Left cardiac atrium (tissue), 4 donors: Measurements from ENCODE around the gene TARBP1. TPM values are rescaled to one million over a fixed set of nuclear protein-coding genes. Genes with fewer than 3 reads are reported as not detected.
"Not testable (repeated sequence)": the region's sequence is repeated elsewhere in the genome, so short reads cannot be mapped to it uniquely, and the experiment has no call there.

Source experiments
- ATAC-seq, 2 donors: fragments of 200-7000 bp; cut with Tn5 transposase; one replicate each; pipeline ENCODE4 v1.9.1; 2020; ENCODE audit warnings: mild to moderate bottlenecking in 2 of 2, moderate library complexity in 2 of 2
- DNase-seq: peaks from one replicate; pipeline ENCODE4 v3.0.0-alpha.2; 2020
- intact Hi-C, 2 donors: fragments of 100-400 bp; cut with DNase I; formaldehyde crosslinking; loops; one replicate each; pipeline versions ENCODE4 v1.14.1 to v1.15.1; 2022 to 2023
- total RNA-seq, 2 donors: library from RNA; stranded (reverse); fragmentation: NEBNext Ultra II Directional; extraction: Animal tissue kit (Norgen Biotek cat#: 25700); gene quantifications; one replicate each; pipeline ENCODE4 v1.2.1, GENCODE V29; 2021
- donor health status: DM: no; HTN: yes; CAD: no.
- donor health status: DM: no; HTN: yes; CAD: no; lungs with severe emphysema.
- donor health status: DM: yes; HTN: yes; CAD: no.
- donor health status: Dilated cardiomyopathy.

TARBP1 gene
- total RNA-seq, 2 donors from 2014 or later, result 9.6 to 10.1 TPM

GRCh38 chr1:234371414-234371813 lies 107.6 kb downstream of the TARBP1 start:
- ATAC-seq (no peak), DNase-seq (no peak)
- intact Hi-C loops, result no loop called here

GRCh38 chr1:234369784-234370183 lies 109.2 kb downstream of the TARBP1 start:
- DNase-seq, result no peak
- intact Hi-C loops, result no loop called here
- no peak for ATAC-seq

- intact Hi-C loops, result no loop called here
- DNase-seq (no peak), ATAC-seq (no peak)
These were observed 109.9 kb downstream of the TARBP1 start for GRCh38 chr1:234369033-234369430.

GRCh38 chr1:234368320-234369032 lies 110.5 kb downstream of the TARBP1 start:
- ATAC-seq (no peak), DNase-seq (no peak)
- intact Hi-C loops, result no loop called here

GRCh38 chr1:234362558-234362957 lies 116.4 kb downstream of the TARBP1 start:
- no peak for ATAC-seq
- intact Hi-C loops, result no loop called here
- no peak for DNase-seq

GRCh38 chr1:234361102-234361603 lies 117.8 kb downstream of the TARBP1 start:
- intact Hi-C loops, result no loop called here
- ATAC-seq, result no peak
- DNase-seq, result no peak

GRCh38 chr1:234357831-234358230 lies 121.1 kb downstream of the TARBP1 start:
- no peak for ATAC-seq
- intact Hi-C loops, result no loop called here
- no peak for DNase-seq

- ATAC-seq, result peak in 1 of 2 donors; percentile 85
- DNase-seq, intact Hi-C loops: not testable (repeated sequence)
These were observed 122.2 kb downstream of the TARBP1 start for GRCh38 chr1:234356615-234357269.

GRCh38 chr1:234355782-234356510 lies 123.0 kb downstream of the TARBP1 start:
- intact Hi-C loops, result no loop called here
- ATAC-seq, result no peak
- DNase-seq, result no peak

- ATAC-seq (no peak), DNase-seq (no peak)
- intact Hi-C loops, result no loop called here
These were observed 130.0 kb downstream of the TARBP1 start for GRCh38 chr1:234348964-234349363.

GRCh38 chr1:234345237-234345636 lies 133.7 kb downstream of the TARBP1 start:
- intact Hi-C loops, result no loop called here
- ATAC-seq (no peak), DNase-seq (no peak)

GRCh38 chr1:234342774-234343173 lies 136.2 kb downstream of the TARBP1 start:
- intact Hi-C loops, result no loop called here
- DNase-seq, result no peak
- ATAC-seq, result no peak

Other genes starting within 250 kb of the TARBP1 start
- gene COA6, start 105.7 kb downstream of the TARBP1 start, total RNA-seq, result 10 to 100 TPM; 30.8 to 37.8 TPM
- gene IRF2BP2, start 131.0 kb upstream of the TARBP1 start, total RNA-seq, result 100 to 1,000 TPM in 1 of 2 donors, 10 to 100 TPM in 1; 98.0 to 100 TPM